Central memory CD8-positive, alpha-beta T cell (primary cell): ENCODE results near the gene EML5.

Source experiments
- ATAC-seq: fragments of 150-1000 bp; cut with Tn5 transposase; replicated peaks from 2 replicates; pipeline ENCODE4 v1.10.0; 2022; ENCODE audit warnings: mild to moderate bottlenecking, moderate FRiP score, moderate number of reproducible peaks; ENCODE audit not compliant: poor library complexity, severe bottlenecking; ENCODE audit errors: extremely low read depth
- DNase-seq, 2 donors: peaks; one replicate each; pipeline ENCODE4 v3.0.0; 2021; ENCODE audit warnings: low spot score in 2 of 2
- H3K27ac Mint-ChIP-seq: one replicate; pipeline ENCODE4 v1.8.0; 2022; ENCODE audit warnings: low read depth, mild to moderate bottlenecking, moderate library complexity, mixed read lengths
- H3K27me3 Mint-ChIP-seq: one replicate; pipeline ENCODE4 v1.8.0; 2022; ENCODE audit warnings: mixed read lengths
- H3K36me3 Mint-ChIP-seq: one replicate; pipeline ENCODE4 v1.8.0; 2022; ENCODE audit warnings: mild to moderate bottlenecking, moderate library complexity, mixed read lengths; ENCODE audit not compliant: insufficient read depth
- H3K4me1 Mint-ChIP-seq: one replicate; pipeline ENCODE4 v1.8.0; 2022; ENCODE audit warnings: mixed read lengths
- H3K4me3 Mint-ChIP-seq: one replicate; pipeline ENCODE4 v1.8.0; 2022; ENCODE audit warnings: mild to moderate bottlenecking, moderate library complexity, mixed read lengths
- H3K9me3 Mint-ChIP-seq: one replicate; pipeline ENCODE4 v1.8.0; 2022; ENCODE audit warnings: mixed read lengths

Gene EML5

DNA sequence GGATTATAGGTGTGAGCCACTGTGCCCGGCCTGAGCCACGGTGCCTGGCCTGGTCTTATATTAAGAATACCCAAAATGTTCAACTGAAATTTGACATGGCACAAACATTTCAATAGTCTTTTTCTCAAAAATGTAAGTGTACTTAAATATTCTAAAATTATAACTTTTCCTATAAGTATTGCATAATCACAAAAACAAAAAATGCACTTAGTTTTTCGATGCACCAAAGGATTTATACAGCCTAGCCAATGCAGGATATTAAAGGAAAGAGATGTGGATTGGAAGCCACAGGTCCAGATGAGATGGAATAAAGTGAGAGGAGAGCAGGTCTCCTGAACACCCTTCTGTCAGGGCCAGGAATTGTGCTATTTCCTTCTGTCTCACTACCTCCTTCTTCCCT is 167.1 kb downstream of the EML5 start:
- no peak overlapping the region for H3K27ac Mint-ChIP-seq

DNA sequence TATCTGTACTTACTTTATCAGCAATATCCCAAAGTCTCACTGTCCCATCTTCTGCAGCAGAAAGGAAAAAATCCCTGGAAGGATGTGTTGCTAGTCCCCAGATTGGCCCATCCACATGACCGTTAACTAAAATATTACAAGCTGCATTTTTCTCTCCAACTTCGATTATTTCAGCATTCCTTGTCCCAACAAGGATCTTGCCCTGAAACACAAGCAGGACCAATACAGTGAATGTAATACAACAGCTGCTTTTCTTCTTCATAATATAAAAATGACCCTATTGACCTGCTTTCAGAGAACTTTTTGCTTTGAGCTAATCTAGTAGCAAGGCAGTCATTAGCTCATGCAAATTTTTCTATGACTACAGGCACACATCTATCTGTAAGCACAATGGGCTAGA is 171.7 kb downstream of the EML5 start:
- Mint-ChIP-seq H3K27ac (no peak overlapping the region), H3K4me3 (no peak overlapping the region), H3K4me1 (no peaks in the 10 kb centered on the region), H3K36me3 (peaks cover 1% of the 10 kb centered on the region), H3K9me3 (no peaks in the 10 kb centered on the region), H3K27me3 (no peaks in the 10 kb centered on the region)
- ATAC-seq (no peak), DNase-seq (no peak)

More for the DNA sequence above, 167.1 kb downstream of the EML5 start:
- Mint-ChIP-seq H3K36me3 (peaks cover 3% of the 10 kb centered on the region), H3K4me3 (no peak overlapping the region), H3K4me1 (no peaks in the 10 kb centered on the region), H3K9me3 (no peaks in the 10 kb centered on the region), H3K27me3 (no peaks in the 10 kb centered on the region)
- DNase-seq (no peak), ATAC-seq (no peak)

DNA sequence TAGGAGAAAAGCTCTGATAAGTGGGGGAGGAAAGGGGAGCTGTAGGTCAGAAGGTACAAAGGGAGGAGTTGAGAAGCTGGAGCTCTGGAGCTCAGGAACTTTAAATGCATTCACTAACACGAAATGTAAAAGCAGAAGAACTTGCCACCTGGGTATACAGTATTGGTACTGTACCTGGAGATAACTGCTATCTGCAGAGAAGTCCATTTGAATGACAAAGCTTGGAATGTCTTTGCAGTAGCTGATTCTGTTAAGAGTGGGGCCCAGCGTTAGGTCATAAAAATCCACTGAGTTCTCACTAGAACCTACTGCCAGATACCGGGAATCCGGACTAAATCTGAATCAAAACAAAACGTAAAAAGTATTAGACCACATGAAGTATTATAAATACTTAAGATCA is 174.3 kb downstream of the EML5 start:
- Mint-ChIP-seq H3K27me3 (no peaks in the 10 kb centered on the region), H3K4me3 (no peak overlapping the region), H3K27ac (no peak overlapping the region), H3K36me3 (peaks cover 6% of the 10 kb centered on the region), H3K9me3 (no peaks in the 10 kb centered on the region), H3K4me1 (peaks cover 2% of the 10 kb centered on the region)
- no peak for ATAC-seq
- DNase-seq, result no peak

DNA sequence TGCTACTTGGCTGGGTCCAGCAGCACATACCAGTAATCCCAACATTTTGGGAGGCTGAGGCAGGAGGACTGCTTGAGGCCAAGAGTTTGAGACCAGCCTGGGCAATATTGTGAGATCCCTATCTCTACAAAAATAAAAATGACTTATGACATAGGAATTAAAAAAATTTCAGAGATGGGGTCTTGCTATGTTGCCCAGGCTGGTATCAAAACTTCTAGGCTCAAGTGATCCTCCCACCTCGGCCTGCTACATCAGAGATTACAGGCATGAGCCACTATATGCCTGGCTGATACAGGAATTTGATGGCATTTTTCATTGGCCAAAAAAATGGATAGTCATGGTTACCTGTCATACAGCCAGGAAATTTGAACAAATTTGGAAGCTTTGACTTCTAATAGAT is 175.3 kb downstream of the EML5 start:
- H3K9me3 Mint-ChIP-seq, result no peaks in the 10 kb centered on the region
- H3K4me3 Mint-ChIP-seq, result no peak overlapping the region

DNA sequence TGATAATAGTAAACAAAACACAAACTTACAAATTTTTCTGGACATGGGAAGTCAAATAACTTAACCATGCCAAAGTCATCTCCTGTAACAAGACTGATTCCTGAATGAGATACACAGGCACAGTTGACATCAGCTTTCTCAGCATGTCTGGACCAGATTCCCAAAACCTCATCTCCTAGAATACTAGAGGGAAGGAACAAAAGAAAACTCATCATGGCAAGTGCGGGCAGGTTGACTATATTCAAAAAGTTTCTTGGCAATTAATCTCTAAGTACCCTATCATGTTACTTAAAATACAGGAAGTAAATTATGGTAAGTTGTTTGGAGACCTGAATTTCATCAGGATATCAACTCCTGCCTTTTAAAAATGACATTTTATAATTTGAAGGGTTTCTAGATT is 176.1 kb downstream of the EML5 start:
- peak overlapping the region; percentile 59 for H3K27ac Mint-ChIP-seq
- no peak for DNase-seq

More for the DNA sequence above, 175.3 kb downstream of the EML5 start:
- ATAC-seq (no peak), DNase-seq (no peak)
- Mint-ChIP-seq H3K4me1 (peaks cover 10% of the 10 kb centered on the region), H3K27ac (no peak overlapping the region), H3K27me3 (no peaks in the 10 kb centered on the region), H3K36me3 (peaks cover 13% of the 10 kb centered on the region)

DNA sequence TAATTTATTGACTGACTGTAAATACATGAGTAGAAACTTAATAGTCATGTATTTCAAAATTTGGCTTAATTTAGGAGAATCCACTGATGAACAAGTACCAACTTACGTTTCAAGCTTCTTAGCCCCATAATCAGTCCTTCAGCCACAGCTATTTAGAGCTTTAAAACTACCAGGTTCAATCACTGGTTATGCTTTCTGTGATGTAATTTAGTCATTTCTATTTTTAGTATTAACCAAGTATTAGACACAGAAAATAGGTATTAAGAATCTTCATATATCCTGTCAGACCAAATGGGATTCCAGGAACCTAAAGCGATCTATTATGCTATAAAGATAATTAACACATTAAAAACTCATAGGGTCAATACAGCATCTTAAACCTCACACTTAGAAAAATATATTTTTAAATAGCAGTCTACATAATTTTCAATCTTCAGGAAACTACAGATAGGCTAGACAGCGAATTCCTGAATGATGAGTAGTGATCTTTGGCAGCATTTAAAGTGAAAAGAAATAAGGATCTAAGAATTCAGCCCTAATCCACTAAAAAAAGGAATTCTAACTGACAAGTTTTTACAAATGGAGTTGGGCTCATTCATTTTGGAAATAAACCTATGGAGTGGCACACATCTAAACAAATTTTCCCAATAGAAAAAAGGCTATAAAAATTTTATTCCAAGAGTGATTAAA is 178.4 kb downstream of the EML5 start:
- Mint-ChIP-seq H3K27ac (no peak overlapping the region), H3K36me3 (peaks cover 39% of the 10 kb centered on the region), H3K9me3 (no peaks in the 10 kb centered on the region), H3K27me3 (no peaks in the 10 kb centered on the region), H3K4me3 (no peak overlapping the region), H3K4me1 (peaks cover 17% of the 10 kb centered on the region)
- no peak for ATAC-seq
- no peak for DNase-seq

More for the DNA sequence above, 176.1 kb downstream of the EML5 start:
- Mint-ChIP-seq H3K4me3 (no peak overlapping the region), H3K36me3 (peaks cover 17% of the 10 kb centered on the region), H3K27me3 (no peaks in the 10 kb centered on the region), H3K4me1 (peaks cover 15% of the 10 kb centered on the region), H3K9me3 (no peaks in the 10 kb centered on the region)
- ATAC-seq, result no peak

DNA sequence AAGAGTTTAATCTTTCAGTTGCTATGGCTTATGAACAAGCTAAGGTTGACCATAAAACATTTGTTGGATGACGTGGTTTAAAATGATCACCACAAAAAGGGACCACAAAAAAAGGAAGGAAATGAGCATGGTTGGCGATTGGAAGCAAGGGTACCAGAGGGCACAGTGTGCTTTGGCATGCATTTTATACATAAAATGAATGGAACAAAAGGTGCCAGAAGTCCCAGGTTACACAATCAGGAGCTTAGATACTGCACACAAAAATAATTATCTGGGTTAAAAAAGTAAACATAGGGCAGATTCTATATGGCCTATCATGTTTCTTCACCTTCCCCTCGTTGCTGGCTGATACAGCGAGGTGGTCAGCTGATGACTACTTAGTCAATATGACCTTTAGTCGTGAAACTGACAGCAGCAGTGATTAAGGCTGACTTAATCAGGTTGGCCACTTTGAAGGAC is 179.2 kb downstream of the EML5 start:
- no peak overlapping the region for H3K27ac Mint-ChIP-seq

DNA sequence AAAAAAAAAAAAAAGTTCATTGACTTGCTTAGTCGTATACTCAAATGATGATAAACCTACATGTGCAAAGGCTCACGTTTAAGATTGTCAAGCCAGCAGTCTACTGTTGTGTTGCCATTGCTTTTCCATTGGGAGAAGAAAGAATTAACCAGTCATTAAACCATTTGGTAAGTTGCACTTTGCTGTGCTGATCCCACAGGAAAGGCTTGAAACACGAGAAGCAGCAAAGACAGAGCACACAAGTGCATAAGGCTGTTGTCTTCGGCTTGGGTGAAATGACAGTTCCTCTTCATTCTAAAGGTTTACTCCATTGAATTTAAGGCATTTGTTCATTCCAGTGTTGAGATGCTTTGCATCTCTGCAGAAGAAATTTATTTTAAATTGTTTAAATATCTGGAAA is 179.8 kb downstream of the EML5 start:
- Mint-ChIP-seq H3K9me3 (no peaks in the 10 kb centered on the region), H3K4me3 (no peak overlapping the region), H3K27me3 (no peaks in the 10 kb centered on the region), H3K4me1 (peaks cover 17% of the 10 kb centered on the region), H3K27ac (no peak overlapping the region), H3K36me3 (peaks cover 45% of the 10 kb centered on the region)
- DNase-seq (no peak), ATAC-seq (no peak)

More for the DNA sequence above, 179.2 kb downstream of the EML5 start:
- no peak for ATAC-seq
- peaks cover 43% of the 10 kb centered on the region for H3K36me3 Mint-ChIP-seq
- no peak overlapping the region for H3K4me3 Mint-ChIP-seq
- no peaks in the 10 kb centered on the region for H3K9me3 Mint-ChIP-seq
- no peak for DNase-seq
- H3K4me1 Mint-ChIP-seq, result peaks cover 17% of the 10 kb centered on the region
- H3K27me3 Mint-ChIP-seq, result no peaks in the 10 kb centered on the region

DNA sequence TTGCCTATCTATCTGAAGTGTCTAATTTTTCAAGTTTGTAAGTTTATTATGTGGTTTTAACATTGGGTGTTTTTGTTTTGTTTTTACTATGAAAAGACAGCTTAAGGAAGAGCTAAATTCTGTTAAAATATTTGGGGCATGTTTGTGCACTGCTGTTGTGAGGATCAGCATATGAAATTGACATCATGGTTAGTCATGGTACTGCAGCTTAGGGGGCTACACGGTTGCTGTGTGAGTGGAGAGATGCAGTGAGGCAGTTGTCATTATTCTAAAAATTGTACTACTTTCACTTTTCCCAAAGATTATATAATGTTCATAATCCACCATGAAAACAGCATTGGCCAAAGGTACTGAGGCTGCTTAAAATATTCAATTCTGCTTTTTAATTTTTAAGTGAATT is 180.9 kb downstream of the EML5 start:
- ATAC-seq, result no peak

DNA sequence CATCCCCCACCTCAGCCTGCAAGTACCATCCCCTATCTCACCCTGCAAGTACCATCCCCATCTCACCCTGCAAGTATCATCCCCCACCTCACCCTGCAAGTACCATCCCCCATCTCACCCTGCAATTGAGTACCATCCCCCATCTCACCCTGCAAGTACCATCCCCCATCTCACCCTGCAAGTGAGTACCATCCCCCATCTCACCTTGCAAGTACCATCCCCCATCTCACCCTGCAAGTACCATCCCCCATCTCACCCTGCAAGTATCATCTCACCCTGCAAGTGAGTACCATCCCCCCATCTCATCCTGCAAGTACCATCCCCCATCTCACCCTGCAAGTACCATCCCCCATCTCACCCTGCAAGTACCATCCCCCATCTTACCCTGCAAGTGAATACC is 184.9 kb downstream of the EML5 start:
- no peak for ATAC-seq
- Mint-ChIP-seq H3K4me1 (peaks cover 10% of the 10 kb centered on the region), H3K36me3 (peaks cover 63% of the 10 kb centered on the region), H3K27ac (no peak overlapping the region), H3K27me3 (no peaks in the 10 kb centered on the region), H3K9me3 (no peaks in the 10 kb centered on the region), H3K4me3 (no peak overlapping the region)
- DNase-seq, result no peak

More for the DNA sequence above, 180.9 kb downstream of the EML5 start:
- Mint-ChIP-seq H3K9me3 (no peaks in the 10 kb centered on the region), H3K27me3 (no peaks in the 10 kb centered on the region), H3K36me3 (peaks cover 50% of the 10 kb centered on the region), H3K27ac (no peak overlapping the region), H3K4me3 (no peak overlapping the region), H3K4me1 (peaks cover 17% of the 10 kb centered on the region)
- no peak for DNase-seq

DNA sequence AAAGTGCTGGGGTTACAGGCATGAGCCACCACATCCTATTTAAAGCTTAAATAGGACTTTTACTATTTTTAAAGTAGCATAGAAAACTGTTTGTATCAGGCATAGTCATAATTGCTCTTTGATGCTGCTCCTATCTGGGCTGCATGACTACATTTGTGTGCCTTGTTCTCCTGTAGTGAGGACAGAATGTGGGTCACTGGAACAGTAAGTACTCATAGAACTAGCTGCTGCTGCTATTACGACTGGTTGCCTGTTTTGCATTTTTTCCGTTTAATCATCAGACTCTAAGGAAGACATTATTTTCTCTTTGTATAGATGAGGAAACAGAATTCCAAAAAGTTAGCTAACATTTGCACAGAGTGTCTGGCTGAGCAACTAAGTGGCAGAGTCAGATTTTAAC is 187.2 kb downstream of the EML5 start:
- Mint-ChIP-seq H3K4me1 (peaks cover 5% of the 10 kb centered on the region), H3K27ac (no peak overlapping the region), H3K4me3 (no peak overlapping the region), H3K36me3 (peaks cover 51% of the 10 kb centered on the region), H3K27me3 (no peaks in the 10 kb centered on the region), H3K9me3 (no peaks in the 10 kb centered on the region)
- DNase-seq (no peak), ATAC-seq (no peak)

DNA sequence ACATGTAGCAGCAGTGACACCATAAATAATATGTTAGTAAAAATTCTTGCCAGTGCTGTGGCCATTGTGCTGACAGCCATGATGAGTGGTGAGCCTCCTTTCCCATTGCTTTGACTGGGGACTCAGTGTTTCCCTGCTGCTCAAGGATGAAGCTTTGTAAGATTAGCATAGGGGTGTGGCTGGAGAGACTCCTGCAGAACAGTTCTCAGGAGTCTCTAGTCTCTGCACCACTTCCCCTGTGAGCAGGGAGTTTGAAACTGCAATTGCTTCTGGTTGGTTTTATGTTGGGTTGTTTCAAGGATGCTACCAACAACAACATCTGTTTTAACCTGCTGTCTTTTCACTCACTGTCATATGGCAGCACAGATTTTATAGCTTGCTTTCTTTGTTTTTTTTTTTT is 188.5 kb downstream of the EML5 start:
- Mint-ChIP-seq H3K36me3 (peaks cover 39% of the 10 kb centered on the region), H3K4me1 (peaks cover 19% of the 10 kb centered on the region), H3K9me3 (no peaks in the 10 kb centered on the region), H3K4me3 (no peak overlapping the region), H3K27me3 (no peaks in the 10 kb centered on the region), H3K27ac (no peak overlapping the region)
- DNase-seq (no peak), ATAC-seq (no peak)

DNA sequence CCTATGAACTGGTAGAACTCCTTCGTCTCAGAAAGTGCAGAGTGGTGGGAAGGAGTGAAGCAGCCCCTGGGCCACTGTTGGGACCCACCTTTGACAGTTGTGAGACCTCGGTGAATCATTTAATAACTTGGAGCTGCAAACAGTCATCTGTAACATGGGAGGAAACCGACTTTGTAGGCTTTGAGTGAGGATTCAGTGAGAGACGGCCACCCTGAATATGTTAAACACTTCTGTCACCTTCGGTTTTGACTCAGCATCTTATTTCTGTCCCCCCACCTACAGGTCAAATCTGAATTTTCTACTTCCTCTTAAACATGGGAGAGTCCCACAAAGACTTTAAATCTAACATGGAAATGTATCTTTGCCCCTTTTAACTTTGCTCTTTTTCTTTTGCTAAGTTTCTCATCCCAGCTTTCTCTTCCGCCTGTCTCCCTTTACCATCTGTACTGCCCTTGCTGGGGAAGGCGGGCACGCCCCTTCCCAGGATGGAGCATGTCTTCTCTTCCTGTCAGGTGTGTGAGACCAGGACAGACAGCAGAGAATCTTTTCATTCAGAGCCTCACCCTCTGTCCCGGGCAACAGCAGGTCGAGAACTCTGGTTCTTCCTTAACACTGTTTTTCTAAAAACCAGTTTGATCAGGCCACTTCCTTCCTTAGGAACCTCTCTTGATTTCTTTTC is 192.9 kb downstream of the EML5 start:
- H3K9me3 Mint-ChIP-seq, result no peaks in the 10 kb centered on the region
- H3K27me3 Mint-ChIP-seq, result no peaks in the 10 kb centered on the region
- H3K27ac Mint-ChIP-seq, result peak overlapping the region; percentile 93
- H3K4me3 Mint-ChIP-seq, result peak overlapping the region; percentile 32
- no peak for DNase-seq
- H3K36me3 Mint-ChIP-seq, result peaks cover 37% of the 10 kb centered on the region
- H3K4me1 Mint-ChIP-seq, result peaks cover 33% of the 10 kb centered on the region
- peak; percentile 54 for ATAC-seq
